ENCODE measurements around the gene CFB. TPM values are rescaled to one million over a fixed set of nuclear protein-coding genes. Genes with fewer than 3 reads are reported as not detected.

CFB gene
- polyA plus RNA-seq, 1 donor (not counting 4 experiments of a cell fraction or from before 2014, with no cell fraction given) = 2.5 TPM

DNA sequence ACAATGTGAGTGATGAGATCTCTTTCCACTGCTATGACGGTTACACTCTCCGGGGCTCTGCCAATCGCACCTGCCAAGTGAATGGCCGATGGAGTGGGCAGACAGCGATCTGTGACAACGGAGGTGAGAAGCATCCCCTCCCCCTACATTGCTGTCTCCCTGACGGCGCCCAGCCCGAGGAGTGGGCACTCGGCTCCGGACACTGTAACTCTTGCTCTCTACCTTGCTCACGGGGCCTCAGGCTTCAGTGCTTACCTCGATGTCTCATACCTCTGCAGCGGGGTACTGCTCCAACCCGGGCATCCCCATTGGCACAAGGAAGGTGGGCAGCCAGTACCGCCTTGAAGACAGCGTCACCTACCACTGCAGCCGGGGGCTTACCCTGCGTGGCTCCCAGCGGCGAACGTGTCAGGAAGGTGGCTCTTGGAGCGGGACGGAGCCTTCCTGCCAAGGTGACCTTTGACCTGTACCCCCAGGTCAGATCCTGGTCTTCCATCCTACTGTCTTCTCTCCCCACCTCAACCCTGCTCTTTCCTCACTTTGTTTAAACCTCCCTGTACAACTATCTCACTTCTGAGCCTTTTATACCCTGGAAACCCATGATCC, 1.3 kb downstream of the CFB start:
- FAIRE-seq (no peak), DNase-seq (ENCODE audit: low read depth, low spot score) (no peak)
- H4K20me1 ChIP-seq (ENCODE audit: control insufficient read depth, extremely low read depth, insufficient read depth, low read length) = no peaks in the 10 kb centered on the region
- no peaks in the 10 kb centered on the region for H3K9me1 ChIP-seq (ENCODE audit: control insufficient read depth, extremely low read depth, insufficient read depth, low read length)
- dilution Hi-C loops (cut with MboI; ENCODE audit: extremely low pct_ligation_motif_present, low sequenced_read_pairs) = no loop called here
- no peak overlapping the region for H3K4me3 ChIP-seq (ENCODE audit: control insufficient read depth in 2 of 3, extremely low read depth in 1 of 3, insufficient read depth in 2 of 3, low read depth in 1 of 3, low read length in 3 of 3)
- no peaks in the 10 kb centered on the region for H3K9me3 ChIP-seq (ENCODE audit: control insufficient read depth, low read depth, low read length)
- no peak overlapping the region for H2AFZ ChIP-seq (ENCODE audit: control insufficient read depth, low read length)
- TF ChIP-seq, protein P1, sequence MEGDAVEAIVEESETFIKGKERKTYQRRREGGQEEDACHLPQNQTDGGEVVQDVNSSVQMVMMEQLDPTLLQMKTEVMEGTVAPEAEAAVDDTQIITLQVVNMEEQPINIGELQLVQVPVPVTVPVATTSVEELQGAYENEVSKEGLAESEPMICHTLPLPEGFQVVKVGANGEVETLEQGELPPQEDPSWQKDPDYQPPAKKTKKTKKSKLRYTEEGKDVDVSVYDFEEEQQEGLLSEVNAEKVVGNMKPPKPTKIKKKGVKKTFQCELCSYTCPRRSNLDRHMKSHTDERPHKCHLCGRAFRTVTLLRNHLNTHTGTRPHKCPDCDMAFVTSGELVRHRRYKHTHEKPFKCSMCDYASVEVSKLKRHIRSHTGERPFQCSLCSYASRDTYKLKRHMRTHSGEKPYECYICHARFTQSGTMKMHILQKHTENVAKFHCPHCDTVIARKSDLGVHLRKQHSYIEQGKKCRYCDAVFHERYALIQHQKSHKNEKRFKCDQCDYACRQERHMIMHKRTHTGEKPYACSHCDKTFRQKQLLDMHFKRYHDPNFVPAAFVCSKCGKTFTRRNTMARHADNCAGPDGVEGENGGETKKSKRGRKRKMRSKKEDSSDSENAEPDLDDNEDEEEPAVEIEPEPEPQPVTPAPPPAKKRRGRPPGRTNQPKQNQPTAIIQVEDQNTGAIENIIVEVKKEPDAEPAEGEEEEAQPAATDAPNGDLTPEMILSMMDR (optimal IDR thresholded peaks at IDR 0.05 in 1 of 3, IDR thresholded peaks at IDR 0.05 in 1 of 3, conservative IDR thresholded peaks at IDR 0.05 in 1 of 3; ENCODE audit: extremely low read depth in 1 of 3, insufficient read depth in 2 of 3, low read length in 3 of 3) = no peak
- no peak for TF ChIP-seq EZH2 (IDR thresholded peaks at IDR 0.05; ENCODE audit: low read length)
- peaks cover 8 to 9% of the 10 kb centered on the region in 2 experiments for H3K36me3 ChIP-seq (ENCODE audit: control insufficient read depth in 2 of 2, extremely low read depth in 1 of 2, insufficient read depth in 2 of 2, low read length in 2 of 2)
- H3K27ac ChIP-seq (ENCODE audit: control insufficient read depth, insufficient read depth, low read length) = no peak overlapping the region
- H3K4me2 ChIP-seq (ENCODE audit: control insufficient read depth, extremely low read depth, insufficient read depth, low read depth, low read length) = no peak overlapping the region
- no peak overlapping the region for H3K9ac ChIP-seq (ENCODE audit: control insufficient read depth, extremely low read depth, insufficient read depth, low read length)
- peaks cover 21% of the 10 kb centered on the region for H3K4me1 ChIP-seq (ENCODE audit: control insufficient read depth, extremely low read depth, insufficient read depth, low read length)
- H3K27me3 ChIP-seq (ENCODE audit: control insufficient read depth, extremely low read depth, insufficient read depth, low read length) = peaks cover 8% of the 10 kb centered on the region
- no peaks in the 10 kb centered on the region for H3K79me2 ChIP-seq (ENCODE audit: control insufficient read depth, insufficient read depth, low read length)

DNA sequence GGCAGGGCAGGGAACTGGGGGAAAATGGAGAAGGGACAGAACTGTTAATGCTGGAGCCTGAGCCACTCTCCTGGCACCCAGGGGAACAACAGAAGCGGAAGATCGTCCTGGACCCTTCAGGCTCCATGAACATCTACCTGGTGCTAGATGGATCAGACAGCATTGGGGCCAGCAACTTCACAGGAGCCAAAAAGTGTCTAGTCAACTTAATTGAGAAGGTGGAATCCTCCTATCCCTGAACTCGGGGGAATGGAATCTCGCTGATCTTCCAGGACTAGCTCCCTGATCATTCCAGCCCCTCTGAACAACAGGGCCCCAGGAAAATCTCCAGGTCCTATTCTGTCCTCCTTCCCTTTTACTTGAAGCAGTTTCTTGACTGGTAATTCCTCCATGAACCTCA, 2.0 kb downstream of the CFB start:
- Histone ChIP-seq H3K27me3 (ENCODE audit: control insufficient read depth, extremely low read depth, insufficient read depth, low read length) (peaks cover 5% of the 10 kb centered on the region), H3K9ac (ENCODE audit: control insufficient read depth, extremely low read depth, insufficient read depth, low read length) (no peak overlapping the region), H3K9me3 (ENCODE audit: control insufficient read depth, low read depth, low read length) (no peaks in the 10 kb centered on the region), H3K79me2 (ENCODE audit: control insufficient read depth, insufficient read depth, low read length) (no peaks in the 10 kb centered on the region), H3K4me1 (ENCODE audit: control insufficient read depth, extremely low read depth, insufficient read depth, low read length) (peaks cover 21% of the 10 kb centered on the region), H3K4me2 (ENCODE audit: control insufficient read depth, extremely low read depth, insufficient read depth, low read depth, low read length) (no peak overlapping the region), H3K27ac (ENCODE audit: control insufficient read depth, insufficient read depth, low read length) (no peak overlapping the region), H3K4me3 (ENCODE audit: control insufficient read depth in 2 of 3, extremely low read depth in 1 of 3, insufficient read depth in 2 of 3, low read depth in 1 of 3, low read length in 3 of 3) (no peak overlapping the region), H3K9me1 (ENCODE audit: control insufficient read depth, extremely low read depth, insufficient read depth, low read length) (no peaks in the 10 kb centered on the region), H2AFZ (ENCODE audit: control insufficient read depth, low read length) (no peak overlapping the region), H4K20me1 (ENCODE audit: control insufficient read depth, extremely low read depth, insufficient read depth, low read length) (no peaks in the 10 kb centered on the region), H3K36me3 (ENCODE audit: control insufficient read depth in 2 of 2, extremely low read depth in 1 of 2, insufficient read depth in 2 of 2, low read length in 2 of 2) (peaks cover 8 to 16% of the 10 kb centered on the region in 2 experiments)
- DNase-seq (ENCODE audit: low read depth, low spot score) (no peak), FAIRE-seq (no peak)
- dilution Hi-C loops (cut with MboI; ENCODE audit: extremely low pct_ligation_motif_present, low sequenced_read_pairs) = no loop called here
- TF ChIP-seq, protein P1 (optimal IDR thresholded peaks at IDR 0.05 in 1 of 3, IDR thresholded peaks at IDR 0.05 in 1 of 3, conservative IDR thresholded peaks at IDR 0.05 in 1 of 3; ENCODE audit: extremely low read depth in 1 of 3, insufficient read depth in 2 of 3, low read length in 3 of 3) = no peak
- no peak for TF ChIP-seq EZH2 (IDR thresholded peaks at IDR 0.05; ENCODE audit: low read length)
